ENCODE measurements around the gene ROR2. TPM values are rescaled to one million over a fixed set of nuclear protein-coding genes. Genes with fewer than 3 reads are reported as not detected.

The ROR2 gene
- total RNA-seq, 4 donors from 2014 or later = 37.4 to 71.8 (median 59.4) TPM

DNA sequence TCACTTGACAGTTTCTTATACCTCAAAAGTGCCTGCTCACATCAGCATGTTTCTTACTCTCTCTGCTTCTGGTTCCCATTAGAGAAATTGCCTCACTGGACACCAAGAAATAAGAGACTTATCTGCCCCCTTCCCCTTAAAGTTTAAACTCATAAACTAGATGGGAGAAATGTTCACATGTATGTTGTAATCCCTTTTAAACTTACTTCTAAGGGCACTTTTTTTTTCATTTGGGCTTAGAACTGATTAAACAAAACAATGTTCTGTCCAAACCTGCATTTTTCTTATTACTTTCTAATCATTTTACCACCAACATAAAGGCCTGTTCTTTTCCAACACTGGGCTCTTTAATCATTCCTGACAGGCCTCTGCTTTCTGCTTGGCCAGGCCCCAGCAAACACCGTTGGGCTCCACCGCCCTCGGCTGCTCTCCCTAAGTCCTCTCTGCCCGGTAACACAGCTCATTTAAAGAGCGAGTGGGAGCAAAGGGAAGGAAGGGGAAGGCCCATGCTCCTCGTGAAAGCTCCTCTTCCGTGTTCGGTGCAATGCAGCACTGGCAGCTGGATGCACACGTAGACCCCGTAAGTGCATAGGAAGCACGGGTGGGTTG lies 53.4 kb downstream of the ROR2 start:
- Histone ChIP-seq H3K4me1 (peaks cover 28 to 100% (median 99%) of the 10 kb centered on the region in 4 donors), H3K27ac (replicated peaks in 1 of 4) (peak overlapping the region; percentile 78 to 88 (median 80)), H3K27me3 (no peaks in the 10 kb centered on the region), H3K9me3 (no peaks in the 10 kb centered on the region), H3K36me3 (no peaks in the 10 kb centered on the region), H3K4me3 (peak overlapping the region in 3 of 4 donors; percentile 5 to 27 (median 13))
- no peak for DNase-seq (ENCODE audit: extremely low spot score)
- 3% methylated on average over 11 of the region's 11 CpGs for WGBS
- intact Hi-C loops (cut with DNase I) = no loop called here
- TF ChIP-seq, protein P1, sequence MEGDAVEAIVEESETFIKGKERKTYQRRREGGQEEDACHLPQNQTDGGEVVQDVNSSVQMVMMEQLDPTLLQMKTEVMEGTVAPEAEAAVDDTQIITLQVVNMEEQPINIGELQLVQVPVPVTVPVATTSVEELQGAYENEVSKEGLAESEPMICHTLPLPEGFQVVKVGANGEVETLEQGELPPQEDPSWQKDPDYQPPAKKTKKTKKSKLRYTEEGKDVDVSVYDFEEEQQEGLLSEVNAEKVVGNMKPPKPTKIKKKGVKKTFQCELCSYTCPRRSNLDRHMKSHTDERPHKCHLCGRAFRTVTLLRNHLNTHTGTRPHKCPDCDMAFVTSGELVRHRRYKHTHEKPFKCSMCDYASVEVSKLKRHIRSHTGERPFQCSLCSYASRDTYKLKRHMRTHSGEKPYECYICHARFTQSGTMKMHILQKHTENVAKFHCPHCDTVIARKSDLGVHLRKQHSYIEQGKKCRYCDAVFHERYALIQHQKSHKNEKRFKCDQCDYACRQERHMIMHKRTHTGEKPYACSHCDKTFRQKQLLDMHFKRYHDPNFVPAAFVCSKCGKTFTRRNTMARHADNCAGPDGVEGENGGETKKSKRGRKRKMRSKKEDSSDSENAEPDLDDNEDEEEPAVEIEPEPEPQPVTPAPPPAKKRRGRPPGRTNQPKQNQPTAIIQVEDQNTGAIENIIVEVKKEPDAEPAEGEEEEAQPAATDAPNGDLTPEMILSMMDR (IDR thresholded peaks at IDR 0.05) = no peak
- TF ChIP-seq POLR2AphosphoS5 (IDR thresholded peaks at IDR 0.05) = peak; percentile 48 to 54

DNA sequence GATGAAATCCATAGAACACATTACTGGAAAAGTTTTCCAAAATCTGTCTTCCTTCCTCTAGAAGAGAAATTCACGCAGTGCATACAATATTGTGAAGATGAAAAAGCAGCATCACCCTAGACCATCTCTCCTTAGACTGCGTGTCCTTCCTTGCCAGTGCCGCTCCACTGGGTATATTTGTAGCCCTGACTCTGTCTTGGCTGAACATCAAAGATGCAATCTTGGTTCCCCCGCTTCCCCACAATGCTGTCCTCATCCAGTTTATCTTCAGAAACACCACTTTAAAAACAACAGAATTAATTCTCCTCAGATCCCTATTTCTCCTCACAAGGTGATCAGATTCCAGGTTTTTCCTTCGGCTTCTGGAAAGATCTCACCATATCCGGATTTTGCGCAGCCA lies 53.9 kb downstream of the ROR2 start:
- H3K27ac ChIP-seq (replicated peaks in 1 of 4) = peak overlapping the region; percentile 78 to 88 (median 80)
- 58% methylated on average over 7 of the region's 7 CpGs for WGBS
- TF ChIP-seq, protein P1 (IDR thresholded peaks at IDR 0.05) = no peak
- TF ChIP-seq EP300 (IDR thresholded peaks at IDR 0.05) (no peak), POLR2A (IDR thresholded peaks at IDR 0.05; ENCODE audit: low read depth) (no peak), POLR2AphosphoS5 (IDR thresholded peaks at IDR 0.05) (no peak)
- no peak for DNase-seq (ENCODE audit: extremely low spot score)
- intact Hi-C loops (cut with DNase I) = no loop called here
- H3K9me3 ChIP-seq = no peaks in the 10 kb centered on the region
- H3K4me3 ChIP-seq = no peak overlapping the region
- H3K27me3 ChIP-seq = no peaks in the 10 kb centered on the region
- H3K36me3 ChIP-seq = no peaks in the 10 kb centered on the region
- H3K4me1 ChIP-seq = peaks cover 28 to 100% (median 99%) of the 10 kb centered on the region in 4 donors

DNA sequence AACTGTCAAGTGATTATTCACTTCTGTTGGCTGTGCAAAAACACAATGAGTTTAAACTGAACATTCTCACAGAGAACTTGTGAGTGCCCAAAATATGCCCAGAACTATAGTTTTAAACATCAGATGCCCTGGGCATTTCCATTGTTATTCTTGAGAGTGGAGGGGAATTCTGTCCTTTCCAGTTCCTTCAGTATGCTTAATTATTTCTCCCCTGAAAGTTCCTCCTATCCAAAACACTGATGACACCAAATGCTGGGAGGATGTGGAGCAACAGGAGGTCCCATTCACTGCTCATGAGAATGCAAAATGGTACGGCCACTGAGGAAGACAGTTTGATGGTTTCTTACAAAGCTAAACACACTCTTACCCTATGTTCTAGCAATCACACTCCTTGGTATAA lies 55.5 kb downstream of the ROR2 start:
- peak overlapping the region in 1 of 4 donors; percentile 81 for H3K27ac ChIP-seq (replicated peaks in 1 of 4)
- intact Hi-C loops (cut with DNase I) = no loop called here
- H3K4me3 ChIP-seq = no peak overlapping the region
- H3K36me3 ChIP-seq = no peaks in the 10 kb centered on the region
- H3K27me3 ChIP-seq = no peaks in the 10 kb centered on the region
- DNase-seq (ENCODE audit: extremely low spot score) = no peak
- 25% methylated on average over 1 of the region's 1 CpG for WGBS
- peaks cover 19 to 100% (median 99%) of the 10 kb centered on the region in 4 donors for H3K4me1 ChIP-seq
- TF ChIP-seq, protein P1 (IDR thresholded peaks at IDR 0.05) = no peak
- TF ChIP-seq POLR2A (IDR thresholded peaks at IDR 0.05; ENCODE audit: low read depth) (no peak), EP300 (IDR thresholded peaks at IDR 0.05) (no peak), POLR2AphosphoS5 (IDR thresholded peaks at IDR 0.05) (no peak)
- no peaks in the 10 kb centered on the region for H3K9me3 ChIP-seq

DNA sequence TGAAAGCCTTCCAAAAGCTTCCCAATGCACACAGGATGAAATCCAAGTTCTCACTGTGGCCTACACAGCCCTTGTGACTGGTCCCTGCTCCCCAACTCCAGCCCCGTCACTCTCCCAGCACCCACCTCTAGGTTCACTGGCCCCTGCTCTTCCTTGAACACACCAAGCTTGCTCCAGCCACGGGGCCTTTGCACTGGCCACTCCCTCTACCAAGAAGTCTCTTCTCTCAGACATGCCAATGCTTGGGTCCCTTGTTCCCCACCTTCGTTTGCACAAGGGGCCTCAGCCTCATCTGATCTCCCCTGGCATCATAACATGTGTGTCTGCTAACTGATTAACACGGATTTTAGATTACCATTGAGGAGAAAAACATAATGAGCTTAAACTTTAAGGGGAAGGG lies 56.0 kb downstream of the ROR2 start:
- intact Hi-C loops (cut with DNase I) = no loop called here
- TF ChIP-seq EP300 (IDR thresholded peaks at IDR 0.05) = no peak
- TF ChIP-seq, protein P1 (IDR thresholded peaks at IDR 0.05) = no peak
- TF ChIP-seq POLR2AphosphoS5 (IDR thresholded peaks at IDR 0.05) = no peak
- no peak for TF ChIP-seq POLR2A (IDR thresholded peaks at IDR 0.05; ENCODE audit: low read depth)
- DNase-seq (ENCODE audit: extremely low spot score) = no peak
- no peaks in the 10 kb centered on the region for H3K36me3 ChIP-seq
- WGBS = 69% methylated on average over 4 of the region's 4 CpGs
- no peaks in the 10 kb centered on the region for H3K9me3 ChIP-seq
- H3K27me3 ChIP-seq = no peaks in the 10 kb centered on the region
- H3K4me3 ChIP-seq = no peak overlapping the region
- H3K27ac ChIP-seq (replicated peaks in 1 of 4) = peak overlapping the region in 2 of 4 donors; percentile 21 to 81
- peaks cover 17 to 100% (median 99%) of the 10 kb centered on the region in 4 donors for H3K4me1 ChIP-seq

DNA sequence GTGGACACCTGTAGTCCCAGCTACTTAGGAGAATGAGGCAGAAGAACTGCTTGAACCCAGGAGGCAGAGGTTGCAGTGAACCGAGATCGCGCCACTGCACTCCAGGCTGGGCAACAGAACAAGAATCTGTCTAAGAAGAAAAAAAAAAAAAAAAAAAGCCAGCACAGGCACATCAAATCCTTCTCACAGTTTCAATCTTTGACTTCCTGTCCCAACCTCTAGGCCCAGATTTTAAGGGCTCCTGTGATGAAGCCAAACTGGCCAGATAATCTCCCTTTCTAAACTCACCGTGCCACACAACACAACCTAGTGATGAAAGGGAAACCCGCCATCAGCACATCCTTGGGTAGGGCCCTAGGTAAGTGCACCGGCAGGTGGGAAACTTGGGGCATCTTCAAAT lies 58.1 kb downstream of the ROR2 start:
- DNase-seq (ENCODE audit: extremely low spot score) = no peak
- TF ChIP-seq, protein P1 (IDR thresholded peaks at IDR 0.05) = no peak
- TF ChIP-seq POLR2AphosphoS5 (IDR thresholded peaks at IDR 0.05) (no peak), POLR2A (IDR thresholded peaks at IDR 0.05; ENCODE audit: low read depth) (no peak), EP300 (IDR thresholded peaks at IDR 0.05) (no peak)
- 69% methylated on average over 6 of the region's 6 CpGs for WGBS
- no peaks in the 10 kb centered on the region for H3K27me3 ChIP-seq
- no peaks in the 10 kb centered on the region for H3K36me3 ChIP-seq
- peaks cover 9 to 95% (median 87%) of the 10 kb centered on the region in 4 donors for H3K4me1 ChIP-seq
- intact Hi-C loops (cut with DNase I) = no loop called here
- peak overlapping the region; percentile 31 to 51 (median 46) for H3K27ac ChIP-seq (replicated peaks in 1 of 4)
- no peaks in the 10 kb centered on the region for H3K9me3 ChIP-seq
- H3K4me3 ChIP-seq = no peak overlapping the region
